Caki2 (cell line): Measurements from ENCODE around the gene NME7. TPM values are rescaled to one million over a fixed set of nuclear protein-coding genes. Genes with fewer than 3 reads are reported as not detected.

Experiments
- DNase-seq: peaks from one replicate; pipeline ENCODE4 v3.0.0-alpha.2; 2015; ENCODE audit warnings: low read depth
- in situ Hi-C: cut with HindIII; loops from 2 replicates; pipeline ENCODE4 v1.10.0; 2016; ENCODE audit warnings: low sequenced_read_pairs, low pct_unique_long_range_greater_than_20kb, mixed read lengths
- total RNA-seq: library from RNA; depleted of rRNA; stranded (reverse); fragments of >200 nt; shearing (Covaris generic); gene quantifications from 2 replicates; pipeline ENCODE4 v1.2.3, GENCODE V29; 2014; ENCODE audit warnings: low replicate concordance

Gene NME7
- total RNA-seq, 1 experiment from 2014 or later: 7.8 TPM

DNA sequence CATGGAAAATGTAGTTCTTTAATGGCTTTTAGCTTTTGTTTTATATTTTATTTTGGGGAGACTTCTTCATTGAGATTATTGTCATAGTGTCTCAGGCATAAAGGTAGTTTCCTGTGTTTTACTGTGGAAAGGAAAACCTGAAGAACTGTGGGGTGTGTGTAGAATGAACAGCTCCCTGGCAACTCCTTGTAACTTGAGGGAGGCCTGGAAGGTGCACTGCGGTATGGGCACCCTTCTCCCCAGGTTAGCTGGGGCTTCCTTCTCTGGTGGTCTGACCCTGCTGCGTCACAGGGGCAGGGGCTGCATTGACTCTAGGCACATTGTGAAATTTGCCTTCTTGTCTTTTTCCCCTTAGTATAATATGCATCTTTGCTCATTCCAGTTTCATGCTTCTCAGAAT, 259.4 kb downstream of the NME7 start:
- no peak for DNase-seq
- in situ Hi-C loops: no loop called here

GRCh38 chr1:169107603-169108208, 259.9 kb downstream of the NME7 start:
- peak; percentile 64 for DNase-seq
- in situ Hi-C loops: no loop called here

GRCh38 chr1:169106921-169107602, 260.5 kb downstream of the NME7 start:
- in situ Hi-C loops: no loop called here
- DNase-seq: no peak

DNA sequence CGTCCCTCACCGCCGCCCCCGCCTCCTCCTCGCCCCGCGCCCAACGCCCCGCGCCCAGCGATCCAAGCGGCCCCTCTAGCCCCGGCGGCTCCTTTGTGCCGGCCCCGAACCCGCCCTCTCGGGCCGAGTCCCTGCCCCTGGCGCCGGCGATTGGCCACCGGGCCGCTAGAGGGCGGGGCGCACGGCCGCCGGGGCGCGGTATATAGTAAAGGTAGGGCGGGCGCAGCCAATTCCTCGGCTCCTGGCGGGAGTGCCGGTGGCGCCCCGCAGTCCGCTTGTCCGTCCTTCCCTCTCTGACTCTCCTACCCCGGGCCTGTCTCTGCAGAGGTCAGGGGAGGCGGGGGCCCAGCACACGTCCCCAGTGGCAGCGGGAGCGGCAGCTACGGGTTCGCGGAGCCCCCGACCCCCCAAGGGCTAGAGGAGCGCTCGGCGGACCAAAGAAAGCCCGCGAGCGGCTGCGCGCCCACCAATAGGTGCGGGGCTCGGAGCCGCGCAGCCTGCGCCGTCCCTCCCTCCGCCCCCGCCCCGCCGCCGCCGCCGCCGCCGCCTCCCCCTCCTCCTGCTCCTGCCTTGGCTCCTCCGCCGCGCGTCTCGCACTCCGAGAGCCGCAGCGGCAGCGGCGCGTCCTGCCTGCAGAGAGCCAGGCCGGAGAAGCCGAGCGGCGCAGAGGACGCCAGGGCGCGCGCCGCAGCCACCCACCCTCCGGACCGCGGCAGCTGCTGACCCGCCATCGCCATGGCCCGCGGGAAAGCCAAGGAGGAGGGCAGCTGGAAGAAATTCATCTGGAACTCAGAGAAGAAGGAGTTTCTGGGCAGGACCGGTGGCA, 261.3 kb downstream of the NME7 start, which contains the start of gene ATP1B1:
Gene ATP1B1 (plus strand): TSS at position 596 of the 826 bp plus-strand sequence. CDS start 140 bp downstream, at position 736.
- DNase-seq: peak; percentile 95
- in situ Hi-C loops: no loop called here

GRCh38 chr1:169105434-169106094, 262.0 kb downstream of the NME7 start:
- in situ Hi-C loops: no loop called here
- DNase-seq: peak; percentile 90

DNA sequence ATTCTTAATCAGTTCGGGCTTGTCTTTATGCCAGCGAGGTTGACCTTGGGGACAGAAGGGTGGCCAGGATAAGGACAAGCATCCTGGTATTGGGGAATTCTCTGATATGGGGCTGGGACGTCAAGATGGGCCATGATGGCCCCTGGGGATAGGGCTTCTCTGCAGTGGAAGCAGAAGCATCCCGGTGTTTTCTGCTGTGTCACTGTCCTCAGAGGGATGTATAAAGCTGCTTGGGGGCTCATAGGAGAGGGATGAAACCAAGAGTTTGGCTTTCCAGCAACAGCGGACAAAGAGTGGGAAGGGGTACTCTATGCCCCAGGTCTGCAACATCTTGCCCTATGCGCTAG, 262.5 kb downstream of the NME7 start:
- in situ Hi-C loops: no loop called here

GRCh38 chr1:169103480-169103893, 264.1 kb downstream of the NME7 start:
- DNase-seq: no peak
- in situ Hi-C loops: no loop called here

More for the DNA sequence above, 262.5 kb downstream of the NME7 start:
- no peak for DNase-seq

DNA sequence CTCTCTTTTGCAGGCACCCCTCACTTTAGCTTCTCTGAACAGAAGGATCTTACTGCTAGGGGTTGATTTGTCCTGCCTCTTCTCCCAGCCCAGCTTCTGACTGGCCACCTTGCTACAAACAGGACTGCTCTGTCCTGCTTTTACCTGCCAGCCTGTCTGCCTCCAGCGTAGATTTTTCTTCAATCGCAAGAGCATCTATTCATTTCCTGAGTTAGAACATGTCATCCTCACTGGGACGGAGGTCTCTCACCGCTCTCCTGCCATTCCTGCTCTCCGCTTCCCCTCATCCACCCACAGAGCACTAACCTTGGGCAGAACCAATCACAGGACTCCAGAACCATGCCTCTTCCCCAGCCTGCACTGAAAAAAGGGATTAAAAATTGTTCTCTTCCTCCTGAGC, 264.6 kb downstream of the NME7 start:
- in situ Hi-C loops: no loop called here
- no peak for DNase-seq

DNA sequence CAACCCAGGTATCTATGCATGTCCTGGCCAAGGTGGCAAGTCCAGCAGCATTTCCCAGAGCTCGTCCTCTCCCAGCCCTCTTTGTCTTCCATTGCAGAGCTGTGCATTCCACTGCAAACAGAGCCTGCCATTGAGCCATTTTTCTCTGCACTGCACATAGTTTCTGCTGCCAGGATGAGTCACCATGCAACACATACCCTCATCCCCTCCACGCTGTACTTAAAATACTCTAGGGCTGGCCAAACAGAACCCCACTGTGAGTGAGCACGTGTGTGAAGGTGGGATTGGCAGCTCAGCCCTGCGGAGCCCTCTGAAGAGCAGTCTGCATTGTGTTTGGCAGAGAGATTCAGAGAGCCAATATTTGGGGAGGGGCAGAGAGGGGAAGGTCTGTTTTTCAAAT, 265.0 kb downstream of the NME7 start:
- in situ Hi-C loops: no loop called here
- no peak for DNase-seq

- in situ Hi-C loops: no loop called here
- no peak for DNase-seq
Measured at GRCh38 chr1:169100651-169101088, 266.9 kb downstream of the NME7 start.

DNA sequence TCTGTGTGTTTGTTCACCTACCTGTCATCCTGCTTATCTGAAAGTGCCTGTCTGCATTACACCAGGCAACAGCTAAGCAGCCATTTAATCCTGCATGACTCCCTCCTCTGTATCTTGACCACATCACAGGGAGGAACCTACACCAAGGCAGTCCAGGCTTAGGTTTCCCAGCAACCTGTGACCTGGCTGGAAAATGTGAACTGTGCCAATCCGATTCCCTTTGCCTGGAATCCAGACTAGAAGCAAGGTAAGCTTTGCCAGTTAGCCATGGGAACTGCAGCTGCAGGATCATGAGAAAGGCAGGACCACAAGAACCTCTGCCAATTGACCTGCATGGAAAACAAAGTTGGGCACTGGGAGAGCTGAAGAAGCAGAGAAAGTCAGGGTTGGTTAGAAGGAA, 267.4 kb downstream of the NME7 start:
- in situ Hi-C loops: no loop called here
- no peak for DNase-seq

DNA sequence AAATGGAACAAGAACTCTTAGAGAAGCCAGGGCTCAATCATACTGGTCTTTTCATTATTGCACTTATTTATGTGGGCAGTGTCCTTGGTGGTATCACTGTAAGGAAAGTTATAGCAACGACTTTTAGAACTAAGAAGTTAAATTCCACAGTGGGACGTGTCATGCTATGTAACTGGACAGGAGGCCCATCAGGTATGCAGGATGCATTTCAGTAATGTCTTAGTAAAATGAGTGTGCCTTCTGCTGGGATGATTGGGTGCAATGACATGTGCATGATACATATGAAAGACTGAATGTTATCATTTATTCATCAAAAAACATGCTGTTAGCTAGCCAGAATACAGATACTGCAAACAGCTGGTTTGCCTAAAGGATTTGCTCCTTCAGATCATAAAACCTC, 268.0 kb downstream of the NME7 start:
- no peak for DNase-seq
- in situ Hi-C loops: no loop called here

DNA sequence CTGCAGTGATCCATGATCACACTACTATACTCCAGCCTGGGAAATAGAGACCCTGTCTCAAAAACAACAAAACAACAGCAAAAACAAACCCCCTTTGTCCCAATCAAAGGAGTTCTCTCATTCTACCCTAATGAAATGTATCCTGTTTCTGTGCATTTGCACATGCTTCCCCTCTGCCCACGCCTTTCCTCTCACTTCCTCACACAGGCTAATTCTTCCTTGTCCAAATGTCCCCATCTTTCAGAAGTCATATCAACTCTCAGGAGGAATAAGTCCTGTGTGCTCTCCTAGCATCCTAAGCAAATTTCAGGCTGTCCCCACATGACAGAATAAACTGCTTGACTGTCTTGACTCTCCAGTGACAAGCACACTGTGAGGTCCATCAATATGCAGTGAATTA, 269.2 kb downstream of the NME7 start:
- no peak for DNase-seq
- in situ Hi-C loops: no loop called here

DNA sequence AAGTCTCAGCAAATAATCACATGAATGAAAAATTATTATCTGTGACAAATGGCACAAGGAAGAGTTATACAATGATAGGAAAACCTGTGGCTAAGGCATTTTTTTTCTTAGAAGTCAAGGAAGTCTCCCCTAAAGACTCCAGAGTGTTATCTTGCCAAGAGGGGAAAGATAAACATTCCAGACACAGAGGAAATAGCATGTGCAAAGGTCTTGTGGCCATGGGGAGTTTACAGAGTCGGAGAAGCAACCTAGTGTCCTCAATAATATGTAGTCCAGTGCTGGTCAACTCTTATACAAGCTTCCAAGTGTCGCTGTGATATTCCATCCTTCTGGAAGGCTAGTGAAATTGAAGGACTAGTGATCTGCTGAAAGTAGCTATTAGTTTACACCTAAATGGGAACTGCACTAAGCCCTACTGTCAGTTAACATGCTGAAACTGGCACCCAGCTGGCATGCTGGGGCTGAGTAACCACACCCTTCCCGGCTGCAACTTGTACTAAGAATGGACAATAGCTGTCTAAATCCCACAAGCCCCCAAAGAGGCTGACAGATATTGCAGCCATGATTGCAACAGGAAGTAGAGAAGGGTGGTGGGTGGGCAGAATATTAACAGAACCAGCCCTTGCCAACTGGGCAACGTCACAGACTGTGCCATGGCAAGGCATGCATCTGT, 272.6 kb downstream of the NME7 start:
- no peak for DNase-seq
- in situ Hi-C loops: no loop called here

DNA sequence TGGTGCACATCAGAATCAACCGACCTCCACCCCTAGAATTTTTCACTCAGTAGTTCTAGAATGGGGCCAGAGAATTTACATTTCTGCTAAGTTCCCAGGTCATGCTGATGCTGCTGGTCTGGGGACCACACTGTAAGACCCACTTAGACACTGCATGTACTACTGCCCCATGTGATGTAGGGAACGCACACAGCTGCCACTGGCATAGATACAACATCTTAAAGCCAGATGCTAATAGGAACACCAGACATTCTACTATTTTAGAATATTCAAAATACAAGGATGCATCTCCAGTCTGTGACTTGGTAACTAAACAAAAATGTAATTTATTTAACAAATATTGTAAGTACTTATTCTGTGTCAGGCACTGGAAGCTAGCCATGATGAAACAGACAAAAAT, 275.2 kb downstream of the NME7 start:
- DNase-seq: no peak
- in situ Hi-C loops: no loop called here

GRCh38 chr1:169091480-169091941, 276.1 kb downstream of the NME7 start:
- in situ Hi-C loops: no loop called here
- DNase-seq: peak; percentile 79

DNA sequence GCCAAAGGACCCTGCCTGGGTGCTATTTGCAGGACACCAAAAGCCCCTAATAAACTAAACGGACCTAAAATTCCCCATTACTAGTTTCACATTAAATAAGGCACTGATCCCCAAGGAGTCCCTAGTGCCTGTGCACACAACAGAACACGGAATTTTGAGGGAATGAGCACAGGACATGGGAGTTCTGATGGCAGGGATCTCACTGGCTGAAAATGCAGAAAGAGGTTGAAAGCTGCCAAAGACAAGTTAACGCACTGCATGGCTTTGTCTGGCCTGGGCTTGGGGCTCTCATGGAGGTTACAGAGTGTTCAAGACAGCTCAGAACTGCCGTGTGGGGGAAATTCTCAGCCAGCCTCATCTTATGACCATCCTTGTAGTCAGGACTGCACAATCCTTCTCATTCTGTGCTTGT, 276.7 kb downstream of the NME7 start:
- no peak for DNase-seq
- in situ Hi-C loops: no loop called here

DNA sequence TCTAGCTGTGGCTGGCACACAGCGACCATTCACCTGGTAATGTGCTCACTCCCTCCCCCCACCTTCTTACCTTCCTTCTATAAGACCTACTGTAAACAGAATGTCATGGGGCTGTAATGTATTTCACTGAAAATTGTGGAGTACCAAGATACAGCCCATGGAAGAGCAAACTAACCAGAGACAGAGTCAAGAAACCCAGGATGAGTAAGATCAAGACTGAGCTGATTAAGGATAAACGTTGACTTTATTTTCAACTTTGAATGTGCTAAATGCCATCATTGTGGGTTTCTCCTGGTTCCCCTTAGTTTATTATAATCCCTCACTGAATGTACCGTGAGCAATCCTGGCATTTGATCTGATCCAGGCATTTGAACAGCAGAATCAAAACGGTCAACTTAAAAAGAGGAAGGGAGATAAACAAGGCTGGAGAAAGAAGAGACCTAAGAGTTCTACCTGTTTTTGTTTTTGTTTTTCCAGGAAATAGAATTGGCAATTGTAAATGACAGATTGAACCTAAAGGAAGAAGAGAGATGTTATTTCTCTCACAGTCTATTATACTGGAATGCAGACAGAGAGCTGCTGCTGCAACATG, 277.2 kb downstream of the NME7 start:
- in situ Hi-C loops: no loop called here
- no peak for DNase-seq
